ENCODE measurements around the gene SPATA12. TPM values are rescaled to one million over a fixed set of nuclear protein-coding genes. Genes with fewer than 3 reads are reported as not detected.

Gene SPATA12, protein sequence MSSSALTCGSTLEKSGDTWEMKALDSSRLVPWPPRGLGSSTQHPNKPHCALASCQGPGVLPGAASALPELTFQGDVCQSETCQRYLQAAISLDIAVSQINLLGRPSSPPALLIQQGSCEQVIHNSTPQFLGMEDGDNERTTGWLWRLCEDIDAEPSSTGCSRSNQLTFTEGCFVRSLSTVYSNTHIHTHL
- total RNA-seq, result not detected

DNA sequence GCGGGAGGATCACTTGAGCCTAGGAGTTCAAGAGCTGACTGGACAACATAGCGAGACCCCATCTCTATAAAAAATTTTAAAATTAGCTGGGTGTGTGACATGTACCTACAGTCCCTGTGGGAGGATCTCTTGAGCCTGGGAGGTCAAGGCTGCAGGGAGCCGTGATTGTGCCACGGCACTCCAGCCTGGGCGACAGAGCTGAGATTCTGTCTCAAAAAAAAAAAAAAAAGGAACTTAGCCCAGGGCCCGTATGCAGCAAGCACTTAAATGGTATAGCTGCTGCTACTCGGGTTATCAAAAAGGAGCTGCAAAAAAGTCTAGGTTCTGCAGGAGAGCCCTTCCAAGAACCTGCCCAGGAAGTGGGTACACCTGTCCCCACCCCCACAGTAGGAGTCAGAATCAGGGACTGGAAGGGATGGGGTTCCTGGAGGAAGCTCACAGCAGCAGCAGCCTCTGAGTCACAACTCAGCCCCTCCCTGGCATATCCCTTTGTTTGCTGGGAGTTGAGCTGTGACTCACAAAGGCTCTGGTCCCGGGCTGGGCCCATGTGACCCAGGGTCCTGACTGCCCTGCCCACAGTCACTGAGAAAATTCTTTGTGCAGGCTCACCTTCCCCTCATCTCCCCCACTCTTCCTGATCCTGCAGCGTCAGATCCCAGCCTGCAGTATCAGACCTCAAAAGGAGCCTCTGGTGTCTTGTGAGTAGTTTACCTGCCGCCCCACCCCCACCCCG lies at the start of gene SPATA12:
Gene SPATA12, plus strand, starts transcription at position 576 of the 733 bp plus-strand sequence. CDS start 13,031 bp downstream, outside the sequence.
- no peak within 1 kb of the TSS for H3K4me3 Mint-ChIP-seq
- DNase-seq, result no peak
- H3K36me3 Mint-ChIP-seq, result no peaks in the 10 kb centered on the region
- no peak within 1 kb of the TSS for H3K27ac Mint-ChIP-seq
- peaks cover 13% of the 10 kb centered on the region for H3K27me3 Mint-ChIP-seq
- H3K4me1 Mint-ChIP-seq, result no peaks in the 10 kb centered on the region
- H3K9me3 Mint-ChIP-seq, result no peaks in the 10 kb centered on the region

DNA sequence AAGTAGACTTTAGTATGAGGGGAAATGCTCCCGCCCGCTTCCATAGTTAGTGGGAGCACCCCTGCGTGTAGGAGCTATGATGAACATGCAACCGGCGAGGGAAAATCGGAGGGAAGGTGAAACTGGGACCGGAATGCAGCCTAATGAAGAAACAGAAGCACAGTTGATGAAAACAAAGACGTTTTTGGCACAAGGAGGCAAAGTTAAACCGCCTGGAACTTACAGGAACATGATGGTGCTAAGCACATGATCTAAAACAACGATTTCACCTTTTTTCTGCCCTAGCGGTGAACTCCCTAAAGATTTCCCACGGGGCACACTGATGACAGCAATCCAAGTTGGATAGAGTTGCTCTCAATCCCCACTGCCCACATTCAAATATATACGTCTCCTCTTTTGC lies 49.4 kb upstream of the SPATA12 start:
- no peaks in the 10 kb centered on the region for H3K9me3 Mint-ChIP-seq
- H3K27me3 Mint-ChIP-seq, result no peaks in the 10 kb centered on the region
- peaks cover 4% of the 10 kb centered on the region for H3K4me1 Mint-ChIP-seq
- no peak overlapping the region for H3K4me3 Mint-ChIP-seq
- DNase-seq, result no peak
- no peaks in the 10 kb centered on the region for H3K36me3 Mint-ChIP-seq
- H3K27ac Mint-ChIP-seq, result no peak overlapping the region

DNA sequence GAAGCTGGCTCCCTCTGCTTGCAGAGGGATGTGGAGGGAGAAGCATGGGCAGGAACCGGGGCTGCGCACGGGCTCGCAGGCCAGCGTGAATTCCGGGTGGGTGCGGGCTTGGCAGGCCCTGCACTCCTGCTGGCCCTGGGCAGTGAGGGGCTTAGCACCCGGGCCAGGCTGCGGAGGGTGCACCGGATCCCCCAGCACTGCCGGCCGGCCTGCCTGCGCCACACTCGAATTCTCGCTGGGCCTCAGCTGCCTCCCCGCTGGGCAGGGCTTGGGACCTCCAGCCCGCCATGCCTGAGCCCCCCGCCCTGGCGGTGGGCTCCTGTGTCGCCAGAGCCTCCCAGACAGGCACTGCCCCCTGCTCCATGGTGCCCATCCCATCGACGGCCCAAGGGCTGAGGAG lies 47.6 kb upstream of the SPATA12 start:
- no peak for DNase-seq
- Mint-ChIP-seq H3K27me3 (no peaks in the 10 kb centered on the region), H3K4me3 (no peak overlapping the region), H3K36me3 (no peaks in the 10 kb centered on the region), H3K4me1 (peaks cover under 1% of the 10 kb centered on the region), H3K9me3 (no peaks in the 10 kb centered on the region), H3K27ac (no peak overlapping the region)

GRCh38 chr3:57015350-57015729 lies 45.1 kb upstream of the SPATA12 start:
- DNase-seq, result no peak
- no peak overlapping the region for H3K27ac Mint-ChIP-seq

DNA sequence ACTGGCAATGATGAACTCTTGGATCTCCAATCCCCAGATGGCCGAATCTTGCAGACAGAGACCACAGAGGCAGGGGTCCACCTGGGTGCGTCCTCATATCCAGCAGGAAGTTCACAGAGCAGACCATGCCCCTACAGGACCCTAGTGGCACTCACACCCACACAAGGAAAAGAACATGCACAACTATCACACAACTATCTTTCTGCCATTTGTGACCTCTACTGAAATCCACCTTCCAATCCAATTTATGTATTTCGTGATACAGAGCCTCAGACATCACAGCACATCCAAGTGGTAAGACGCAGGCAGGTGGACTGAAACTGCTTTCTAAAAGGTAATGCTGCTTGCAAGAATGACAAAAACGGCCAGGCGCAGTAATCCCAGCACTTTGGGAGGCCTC lies 44.6 kb upstream of the SPATA12 start:
- no peaks in the 10 kb centered on the region for H3K4me1 Mint-ChIP-seq

More at GRCh38 chr3:57015350-57015729, 45.1 kb upstream of the SPATA12 start:
- Mint-ChIP-seq H3K4me1 (no peaks in the 10 kb centered on the region), H3K27me3 (no peaks in the 10 kb centered on the region), H3K9me3 (no peaks in the 10 kb centered on the region), H3K4me3 (no peak overlapping the region), H3K36me3 (no peaks in the 10 kb centered on the region)

GRCh38 chr3:57017459-57017845 lies 43.0 kb upstream of the SPATA12 start:
- Mint-ChIP-seq H3K9me3 (no peaks in the 10 kb centered on the region), H3K36me3 (no peaks in the 10 kb centered on the region), H3K27ac (no peak overlapping the region), H3K27me3 (no peaks in the 10 kb centered on the region), H3K4me3 (no peak overlapping the region), H3K4me1 (no peaks in the 10 kb centered on the region)
- DNase-seq, result no peak

More for the DNA sequence above, 44.6 kb upstream of the SPATA12 start:
- Mint-ChIP-seq H3K27me3 (no peaks in the 10 kb centered on the region), H3K27ac (no peak overlapping the region), H3K9me3 (no peaks in the 10 kb centered on the region), H3K4me3 (no peak overlapping the region), H3K36me3 (no peaks in the 10 kb centered on the region)
- no peak for DNase-seq

GRCh38 chr3:57018246-57018645 lies 42.2 kb upstream of the SPATA12 start:
- no peak for DNase-seq

GRCh38 chr3:57019057-57019456 lies 41.4 kb upstream of the SPATA12 start:
- Mint-ChIP-seq H3K27me3 (no peaks in the 10 kb centered on the region), H3K4me1 (no peaks in the 10 kb centered on the region), H3K9me3 (no peaks in the 10 kb centered on the region), H3K36me3 (no peaks in the 10 kb centered on the region), H3K27ac (no peak overlapping the region), H3K4me3 (no peak overlapping the region)
- no peak for DNase-seq

More at GRCh38 chr3:57018246-57018645, 42.2 kb upstream of the SPATA12 start:
- Mint-ChIP-seq H3K4me1 (no peaks in the 10 kb centered on the region), H3K36me3 (no peaks in the 10 kb centered on the region), H3K9me3 (no peaks in the 10 kb centered on the region), H3K27me3 (no peaks in the 10 kb centered on the region), H3K4me3 (no peak overlapping the region), H3K27ac (no peak overlapping the region)

- Mint-ChIP-seq H3K4me3 (no peak overlapping the region), H3K36me3 (no peaks in the 10 kb centered on the region), H3K4me1 (no peaks in the 10 kb centered on the region), H3K9me3 (no peaks in the 10 kb centered on the region), H3K27ac (no peak overlapping the region), H3K27me3 (no peaks in the 10 kb centered on the region)
- DNase-seq, result no peak
These were observed 35.2 kb upstream of the SPATA12 start for GRCh38 chr3:57025237-57025636.

DNA sequence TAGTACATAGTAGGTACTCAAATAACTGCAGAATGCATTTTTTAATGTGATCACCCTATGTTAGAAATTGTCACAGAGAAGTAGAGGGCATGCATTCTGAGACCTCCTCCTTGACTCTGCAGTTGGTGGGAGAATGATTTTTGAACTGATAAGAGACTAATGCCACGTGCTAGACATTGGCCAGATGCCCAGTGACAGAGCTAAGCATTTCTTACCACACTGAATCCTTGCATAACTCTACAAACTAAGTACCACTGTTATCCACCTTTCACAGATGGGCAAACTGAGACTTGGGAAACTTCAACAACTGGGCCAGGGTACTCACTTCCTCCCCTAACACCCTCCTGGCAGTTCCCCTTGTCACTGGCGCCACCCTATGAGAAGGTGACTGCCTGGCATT lies 33.5 kb upstream of the SPATA12 start:
- Mint-ChIP-seq H3K36me3 (no peaks in the 10 kb centered on the region), H3K27ac (no peak overlapping the region), H3K9me3 (no peaks in the 10 kb centered on the region), H3K27me3 (no peaks in the 10 kb centered on the region), H3K4me1 (no peaks in the 10 kb centered on the region), H3K4me3 (no peak overlapping the region)
- no peak for DNase-seq

DNA sequence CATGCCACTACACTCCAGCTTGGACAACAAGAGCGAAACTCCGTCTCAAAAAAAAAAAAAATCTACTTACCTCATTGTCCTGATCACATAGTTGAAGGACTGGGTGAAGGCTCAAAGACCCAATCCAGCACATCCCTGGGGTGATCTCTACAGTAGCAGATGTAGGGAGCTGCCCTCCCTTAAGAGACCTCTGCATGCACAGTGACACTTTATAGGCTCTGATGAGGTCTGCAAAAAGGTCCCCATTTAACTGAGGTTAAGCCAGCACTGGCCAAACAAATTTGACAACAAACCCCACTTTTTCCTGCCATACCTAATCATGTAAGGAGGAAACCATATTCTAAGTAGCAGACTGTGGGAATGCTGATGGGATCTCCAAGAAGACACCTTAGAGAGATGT lies 31.1 kb upstream of the SPATA12 start:
- no peaks in the 10 kb centered on the region for H3K36me3 Mint-ChIP-seq
- H3K4me1 Mint-ChIP-seq, result no peaks in the 10 kb centered on the region
- no peak overlapping the region for H3K27ac Mint-ChIP-seq

DNA sequence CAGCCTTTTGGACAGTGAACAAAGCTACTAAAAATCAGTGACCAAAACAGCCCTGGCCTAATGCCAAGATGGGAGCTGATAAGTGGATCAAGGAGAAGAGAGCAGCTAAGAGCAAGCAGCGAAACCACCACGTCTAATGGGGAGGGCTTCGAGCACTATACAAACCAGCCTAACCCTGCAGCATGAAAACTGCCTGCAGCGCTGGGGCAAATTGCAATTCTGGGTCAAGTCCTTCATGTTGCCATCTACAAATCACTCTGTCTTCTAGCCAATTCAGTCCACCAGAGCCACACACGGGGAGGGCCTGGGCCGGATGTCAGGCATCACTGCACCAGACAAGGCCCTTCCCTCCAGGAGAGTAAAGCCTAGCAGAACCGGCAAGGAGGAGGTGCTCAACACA lies 30.5 kb upstream of the SPATA12 start:
- Mint-ChIP-seq H3K36me3 (no peaks in the 10 kb centered on the region), H3K27me3 (no peaks in the 10 kb centered on the region), H3K9me3 (no peaks in the 10 kb centered on the region), H3K4me3 (no peak overlapping the region), H3K27ac (no peak overlapping the region), H3K4me1 (no peaks in the 10 kb centered on the region)
- no peak for DNase-seq

More for the DNA sequence above, 31.1 kb upstream of the SPATA12 start:
- H3K9me3 Mint-ChIP-seq, result no peaks in the 10 kb centered on the region
- no peak overlapping the region for H3K4me3 Mint-ChIP-seq
- DNase-seq, result no peak
- no peaks in the 10 kb centered on the region for H3K27me3 Mint-ChIP-seq

DNA sequence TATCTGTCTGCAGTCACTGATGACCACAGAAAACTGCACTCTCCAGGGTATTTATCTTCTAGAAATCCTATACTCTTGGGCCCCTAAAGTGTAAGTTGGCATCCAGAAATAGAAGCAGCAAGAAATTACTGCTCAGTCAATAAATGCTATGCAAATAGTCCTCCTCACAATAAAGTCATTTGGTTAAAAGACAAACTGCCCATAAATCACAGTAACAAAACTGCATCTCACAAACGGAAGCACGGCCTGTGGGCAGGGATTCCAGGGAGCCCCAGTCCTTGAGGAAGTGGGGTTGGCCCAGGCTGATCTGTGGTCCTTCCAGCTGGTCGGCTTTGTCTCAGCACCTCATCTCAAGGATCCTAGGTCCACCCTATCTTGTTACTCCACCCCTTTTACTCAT lies 29.7 kb upstream of the SPATA12 start:
- no peak overlapping the region for H3K27ac Mint-ChIP-seq
- DNase-seq, result no peak
- no peak overlapping the region for H3K4me3 Mint-ChIP-seq
- H3K27me3 Mint-ChIP-seq, result no peaks in the 10 kb centered on the region
- no peaks in the 10 kb centered on the region for H3K36me3 Mint-ChIP-seq
- H3K4me1 Mint-ChIP-seq, result no peaks in the 10 kb centered on the region
- no peaks in the 10 kb centered on the region for H3K9me3 Mint-ChIP-seq

- no peaks in the 10 kb centered on the region for H3K27me3 Mint-ChIP-seq
- no peak for DNase-seq
- H3K36me3 Mint-ChIP-seq, result no peaks in the 10 kb centered on the region
- no peaks in the 10 kb centered on the region for H3K4me1 Mint-ChIP-seq
- no peaks in the 10 kb centered on the region for H3K9me3 Mint-ChIP-seq
- no peak overlapping the region for H3K4me3 Mint-ChIP-seq
- no peak overlapping the region for H3K27ac Mint-ChIP-seq
These were observed 28.6 kb upstream of the SPATA12 start for GRCh38 chr3:57031631-57032541.

DNA sequence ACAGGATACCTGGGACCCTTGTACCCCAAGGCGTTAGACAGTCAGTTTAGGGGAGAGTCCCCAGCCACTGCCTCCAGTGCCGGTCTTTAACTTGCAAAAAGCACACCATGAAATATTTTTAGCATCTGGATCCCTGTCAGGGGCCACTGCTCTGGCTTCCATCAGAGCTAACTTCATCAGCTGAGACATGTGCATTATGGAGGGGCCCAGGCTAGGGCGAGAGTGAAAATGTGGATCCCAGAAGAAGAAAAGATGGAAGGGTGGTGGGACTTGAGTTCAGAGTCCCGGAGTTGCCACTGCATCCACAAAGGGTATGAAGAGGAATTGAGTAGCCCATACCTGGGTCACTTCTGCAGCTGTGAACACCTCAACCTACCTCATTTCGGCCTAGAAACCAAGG lies 23.5 kb upstream of the SPATA12 start:
- DNase-seq, result no peak
- no peaks in the 10 kb centered on the region for H3K9me3 Mint-ChIP-seq
- no peaks in the 10 kb centered on the region for H3K36me3 Mint-ChIP-seq
- no peaks in the 10 kb centered on the region for H3K4me1 Mint-ChIP-seq
- no peaks in the 10 kb centered on the region for H3K27me3 Mint-ChIP-seq
- H3K4me3 Mint-ChIP-seq, result no peak overlapping the region
- no peak overlapping the region for H3K27ac Mint-ChIP-seq
